NAMALWA (cell line): ENCODE data around the gene AOPEP.

ENCODE experiments used
- DNase-seq: peaks from one replicate; pipeline ENCODE4 v3.0.0-alpha.2; 2015; ENCODE audit warnings: low spot score

Gene AOPEP

DNA sequence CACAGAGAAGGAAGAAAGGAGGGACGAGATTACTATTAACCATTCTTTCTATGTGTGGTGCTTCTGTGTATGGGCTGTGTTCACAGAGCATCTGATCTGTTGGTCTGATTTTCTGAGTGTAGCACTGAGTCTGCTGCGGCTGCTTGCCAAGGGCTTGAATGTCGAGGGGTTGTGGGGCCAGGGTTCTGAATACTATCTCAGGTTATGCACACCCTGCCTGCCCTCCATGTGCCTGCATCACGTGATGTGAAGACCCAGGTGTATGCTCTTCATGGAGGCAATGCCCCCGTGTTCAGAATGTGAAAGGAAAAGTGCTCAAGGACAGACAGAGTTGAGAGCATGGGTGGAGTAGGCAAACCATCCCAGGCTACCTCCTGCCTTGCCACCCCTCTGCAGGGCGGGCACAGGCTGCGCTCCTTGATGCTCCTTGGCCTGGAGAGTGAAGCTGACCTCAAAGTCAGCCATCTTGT lies 336.1 kb downstream of the AOPEP start:
- no peak for DNase-seq

DNA sequence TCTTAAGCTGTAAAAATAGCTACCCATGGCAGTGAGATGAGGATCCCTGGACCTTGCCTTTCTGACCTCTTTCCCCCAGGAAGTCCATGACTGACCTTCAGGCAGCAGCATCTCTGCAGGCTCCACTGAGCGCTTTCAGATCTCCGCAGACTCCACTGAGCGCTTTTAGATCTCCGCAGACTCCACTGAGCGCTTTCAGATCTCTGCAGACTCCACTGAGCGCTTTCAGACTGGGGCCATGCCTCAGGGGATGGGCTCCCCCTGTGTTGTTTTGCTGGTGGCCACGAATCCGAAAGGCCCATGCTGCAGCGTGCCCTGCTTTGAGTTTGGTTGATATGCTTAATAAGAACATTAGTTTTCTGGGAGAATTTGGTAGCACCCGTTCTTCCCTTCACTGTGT lies 336.8 kb downstream of the AOPEP start:
- DNase-seq: no peak

DNA sequence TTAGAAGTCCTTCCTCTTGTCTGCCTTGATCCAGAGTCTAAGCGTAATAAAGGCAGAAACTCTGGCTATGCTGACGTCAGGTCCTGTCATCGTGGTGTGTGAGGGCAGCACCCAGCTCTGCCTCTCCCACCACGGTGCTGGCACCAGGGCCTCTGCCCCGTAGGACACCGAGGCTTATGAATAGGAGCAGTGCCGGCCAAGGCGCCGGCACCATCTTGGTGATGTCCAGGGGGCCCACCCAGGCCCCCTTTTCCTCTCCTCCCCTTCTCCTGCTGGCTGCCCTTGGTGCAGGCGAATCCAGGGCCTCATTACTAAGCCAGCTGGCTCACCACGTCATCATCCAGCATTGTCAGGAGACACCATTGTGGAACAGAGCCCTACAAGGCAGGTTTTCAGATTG lies 338.7 kb downstream of the AOPEP start:
- DNase-seq: no peak

DNA sequence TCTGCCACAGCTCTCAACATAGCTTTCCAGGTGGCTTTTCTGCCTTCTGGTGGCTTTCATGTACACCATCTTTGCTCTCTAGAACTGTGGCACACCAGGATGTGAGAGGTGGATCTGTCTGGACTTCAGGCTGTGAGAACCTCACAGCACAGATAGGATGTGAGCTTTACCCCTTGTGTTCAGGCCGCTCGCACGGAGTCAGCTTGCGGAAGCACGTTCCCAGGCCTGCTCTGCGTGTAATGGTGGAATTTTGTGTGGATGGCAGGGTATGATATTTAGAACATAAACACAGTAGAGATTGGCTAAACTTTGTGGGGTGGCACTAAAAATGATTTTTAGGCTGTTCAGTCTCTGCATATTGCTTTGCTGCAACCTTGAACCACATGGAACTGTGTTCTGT lies 340.6 kb downstream of the AOPEP start:
- DNase-seq: no peak

DNA sequence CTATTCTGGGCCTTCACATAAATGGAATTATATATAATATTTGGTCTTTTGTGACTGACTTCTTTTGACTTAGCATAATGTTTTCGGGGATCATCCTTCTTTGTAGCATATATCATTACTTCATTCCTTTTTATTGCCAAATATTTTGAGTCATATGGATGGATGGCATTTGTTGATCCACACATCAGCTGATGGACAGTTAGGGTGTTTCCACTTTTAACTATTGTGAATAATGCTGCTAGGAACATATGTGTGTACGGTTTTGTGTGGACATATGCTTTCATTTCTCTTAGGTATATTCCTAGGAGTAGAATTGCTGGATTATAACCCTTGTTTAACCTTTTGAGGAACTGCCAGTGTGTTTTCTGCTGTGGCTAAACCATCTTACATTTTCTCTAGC lies 341.4 kb downstream of the AOPEP start:
- no peak for DNase-seq

DNA sequence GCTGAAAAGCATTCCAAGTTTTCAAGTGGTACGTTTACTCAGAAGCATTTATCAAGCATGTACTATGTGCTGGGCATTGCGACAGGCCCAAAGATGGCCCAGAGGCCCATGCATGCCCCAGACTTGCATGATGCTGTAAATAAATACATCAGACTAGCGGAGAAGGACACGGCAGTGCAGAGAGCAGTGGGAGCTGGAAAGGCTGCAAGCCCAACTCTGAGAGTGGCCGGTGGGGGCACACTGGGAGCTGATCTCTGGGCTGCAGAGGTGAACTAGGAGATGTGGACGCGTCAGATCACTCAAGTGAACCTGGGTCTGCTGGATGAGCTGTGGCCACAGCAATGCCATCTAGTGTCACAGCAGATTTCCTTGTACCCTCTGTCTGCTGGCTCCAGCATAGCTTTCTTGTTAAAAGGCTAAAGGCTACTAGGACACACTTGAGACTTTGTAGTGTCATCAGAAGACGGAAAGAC lies 344.1 kb downstream of the AOPEP start:
- DNase-seq: no peak

DNA sequence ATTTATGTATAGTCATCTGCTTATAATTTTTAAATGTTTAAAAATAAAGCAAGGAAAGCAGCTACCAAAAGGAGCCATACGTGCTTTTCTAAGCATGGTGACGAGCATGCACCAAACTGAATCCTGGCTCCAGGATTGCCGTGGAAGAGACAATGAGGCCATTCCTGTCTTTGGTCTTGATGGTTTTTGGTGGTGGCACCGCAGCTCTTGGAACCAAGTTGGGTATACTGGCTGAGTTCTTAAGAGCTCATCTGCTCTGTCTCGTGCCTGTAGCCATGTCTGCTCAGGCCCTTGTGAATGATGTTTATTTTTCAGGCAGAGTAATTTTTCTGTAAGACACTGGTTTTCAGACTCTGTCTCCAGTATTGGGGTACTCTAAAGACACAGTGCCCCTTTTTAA lies 345.0 kb downstream of the AOPEP start:
- no peak for DNase-seq

DNA sequence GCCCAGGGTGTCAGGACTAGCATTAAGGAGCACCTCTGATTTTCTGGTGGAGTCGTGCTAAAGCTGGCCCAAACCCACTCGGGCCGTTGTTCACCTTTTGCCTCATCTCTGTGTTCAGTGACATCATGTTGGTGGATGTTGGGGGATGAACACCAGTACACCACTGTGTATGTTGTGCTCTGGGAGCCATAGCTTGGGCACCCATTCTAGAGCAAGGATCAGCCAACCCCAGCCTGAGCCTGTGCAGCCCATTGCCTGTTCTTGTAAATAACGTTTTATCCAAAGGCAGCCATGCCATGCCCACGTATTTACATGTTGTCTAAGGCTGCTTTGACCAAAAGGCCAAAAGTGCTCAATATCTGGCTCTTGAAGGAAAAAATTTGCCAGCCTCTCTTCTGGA lies 345.4 kb downstream of the AOPEP start:
- DNase-seq: no peak

DNA sequence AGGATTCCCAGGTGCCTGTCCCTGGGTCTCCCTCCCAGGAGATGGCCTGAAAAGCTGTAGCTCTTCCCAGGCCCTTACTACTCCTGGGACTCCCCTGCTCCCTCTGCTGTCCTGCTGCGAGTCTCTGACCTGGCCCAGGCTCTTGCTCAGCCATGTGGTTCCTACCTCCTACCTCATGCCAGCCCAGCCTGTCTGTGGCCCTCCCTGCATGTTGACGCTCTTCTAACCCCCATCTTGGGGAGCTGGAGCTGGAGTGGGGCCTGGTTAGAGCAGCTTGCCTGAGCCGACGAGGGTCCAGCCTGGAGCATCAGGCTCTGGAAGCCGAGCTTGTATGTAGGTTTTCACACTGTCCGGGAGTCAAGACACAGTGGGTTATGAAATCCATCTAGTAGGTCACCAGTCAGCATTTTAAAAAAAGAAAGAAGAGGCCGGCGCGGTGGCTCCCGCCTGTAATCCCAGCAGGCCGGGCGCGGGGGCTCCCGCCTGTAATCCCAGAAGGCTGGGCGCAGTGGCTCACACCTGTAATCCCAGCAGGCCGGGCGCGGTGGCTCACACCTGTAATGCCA lies 346.6 kb downstream of the AOPEP start:
- DNase-seq: no peak

DNA sequence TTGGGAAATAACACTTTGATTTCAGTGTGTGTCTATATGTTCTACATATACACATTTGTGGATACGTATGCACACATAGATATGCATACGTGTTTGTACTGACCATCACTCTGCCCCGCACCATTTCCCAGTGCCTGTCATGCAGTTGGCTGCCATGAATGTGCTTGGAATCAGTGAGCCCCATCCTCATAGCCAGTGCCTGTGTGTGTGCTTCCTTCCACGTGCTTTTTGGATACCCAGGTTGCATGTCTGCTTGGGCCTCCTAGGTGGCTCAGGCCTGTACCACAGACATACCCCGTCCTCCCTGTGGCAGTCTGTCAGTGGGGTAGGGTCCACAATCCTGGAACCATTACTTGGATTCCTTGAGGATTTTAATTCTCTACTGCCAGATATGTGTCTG lies 347.4 kb downstream of the AOPEP start:
- no peak for DNase-seq

DNA sequence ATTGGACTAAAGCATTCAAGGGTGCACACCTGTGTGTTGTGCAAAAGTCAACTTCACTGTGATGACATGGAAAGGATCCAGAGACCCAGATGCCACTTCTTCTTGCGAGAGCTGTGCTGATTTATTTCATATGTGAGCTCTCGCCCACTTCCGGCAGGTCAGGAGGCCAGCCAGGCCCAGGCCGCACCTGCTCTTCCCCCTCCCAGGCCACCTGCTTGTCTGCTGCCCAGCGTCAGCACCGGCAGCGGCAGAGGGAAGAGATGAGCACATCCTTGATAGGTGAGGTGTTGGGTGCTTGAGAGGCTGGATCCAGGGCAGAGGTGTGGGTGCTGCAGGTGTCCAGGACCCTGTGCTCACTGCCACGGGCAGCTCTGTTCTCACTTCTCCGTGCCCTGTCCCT lies 348.1 kb downstream of the AOPEP start:
- no peak for DNase-seq

DNA sequence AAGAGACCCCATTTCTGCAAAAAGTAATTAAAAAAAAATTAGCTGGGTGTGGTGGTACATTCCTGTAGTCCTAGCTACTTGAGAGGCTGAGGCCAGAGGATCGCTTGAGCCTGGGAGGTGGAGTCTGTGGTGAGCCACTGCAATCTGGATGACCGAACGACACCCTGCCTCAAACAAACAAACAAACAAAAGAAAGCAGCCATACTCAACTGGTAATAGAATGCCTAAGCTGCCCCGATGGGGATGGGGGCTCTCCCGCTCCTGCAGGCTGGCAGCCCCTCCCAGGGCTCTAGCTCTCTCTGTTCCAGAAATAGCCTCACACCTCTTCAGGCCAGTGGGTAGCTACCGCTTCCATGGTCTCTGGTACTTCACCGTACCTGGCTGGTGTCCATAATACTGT lies 349.2 kb downstream of the AOPEP start:
- no peak for DNase-seq

DNA sequence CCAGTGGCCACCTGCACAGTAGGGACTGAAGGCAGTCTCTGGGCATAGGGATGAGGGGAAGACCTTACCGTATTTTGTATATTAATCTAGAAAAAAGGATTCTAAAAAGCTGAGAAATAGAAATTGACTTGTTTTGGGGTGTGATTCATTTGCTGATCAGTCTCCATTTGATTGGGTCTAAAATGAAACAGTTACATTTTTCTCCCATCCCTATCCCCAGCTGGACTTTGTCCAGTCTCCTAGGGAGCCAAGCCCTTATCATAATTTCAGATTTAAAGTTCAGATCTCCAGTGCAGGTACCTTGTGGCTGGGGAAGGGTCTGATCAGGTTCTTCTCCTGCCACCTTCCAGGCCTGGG lies 350.2 kb downstream of the AOPEP start:
- no peak for DNase-seq

DNA sequence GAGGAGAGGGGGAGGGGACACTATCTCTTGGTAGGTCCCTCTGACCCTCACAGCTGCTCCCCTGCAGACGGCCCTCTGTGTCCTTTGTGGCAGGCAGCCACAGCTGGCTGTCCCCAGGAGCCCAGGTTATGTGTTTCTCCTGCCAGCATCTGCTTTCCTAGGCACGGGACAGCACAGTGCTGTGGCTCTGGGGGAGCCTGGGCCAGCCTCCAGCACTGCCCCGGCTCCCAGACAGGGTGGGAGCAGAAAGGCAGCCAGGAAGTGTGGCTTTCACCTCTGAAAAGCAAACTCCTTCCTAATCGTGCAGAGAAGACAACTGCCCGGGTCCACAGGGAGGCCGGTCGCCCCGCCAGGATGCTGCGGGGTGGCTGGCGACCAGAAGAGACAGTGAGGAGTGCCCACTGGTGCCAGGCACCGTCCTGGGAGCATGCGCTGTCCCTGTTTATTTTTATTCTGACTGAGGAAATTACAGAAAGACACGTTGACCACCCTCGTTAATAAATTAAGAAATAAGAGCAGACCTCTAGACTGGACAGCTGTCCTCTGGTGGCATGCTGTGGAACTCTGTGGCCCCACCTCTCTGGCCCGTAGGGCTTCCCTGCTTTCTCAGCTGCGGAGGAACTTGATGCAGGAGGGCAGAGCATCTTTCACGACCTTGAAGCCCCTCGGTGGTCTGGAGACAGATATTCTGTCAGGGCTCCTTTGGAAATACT lies 350.7 kb downstream of the AOPEP start:
- no peak for DNase-seq

DNA sequence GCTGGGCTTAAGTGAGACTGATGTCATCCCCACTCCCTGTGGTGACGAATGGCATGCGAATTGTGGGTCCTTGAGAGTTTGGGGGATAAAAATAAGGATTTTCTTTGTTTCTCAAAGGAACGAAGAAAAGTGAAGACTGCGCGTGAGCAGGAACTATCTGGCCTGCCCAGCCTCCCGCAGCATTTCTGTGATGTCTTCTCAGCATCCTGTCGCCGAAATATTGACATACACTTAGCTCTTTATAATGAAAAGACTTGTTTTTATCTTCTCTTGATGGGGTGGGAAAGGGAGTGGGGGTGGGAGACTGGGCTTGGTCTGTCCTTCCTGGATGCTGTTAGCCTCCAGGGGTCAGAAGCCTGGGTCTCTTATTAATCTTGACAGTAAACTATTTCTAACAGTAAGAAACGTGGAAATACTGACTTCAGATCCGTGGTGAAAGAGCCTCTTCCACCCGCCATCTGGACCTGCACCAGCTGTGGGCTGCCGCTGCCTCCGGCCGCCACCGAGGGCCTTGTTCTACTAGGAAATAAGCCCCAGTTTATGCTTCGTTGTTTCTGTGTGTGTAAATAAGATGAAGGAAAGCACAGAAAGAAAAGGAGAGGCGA lies 351.4 kb downstream of the AOPEP start:
- no peak for DNase-seq

DNA sequence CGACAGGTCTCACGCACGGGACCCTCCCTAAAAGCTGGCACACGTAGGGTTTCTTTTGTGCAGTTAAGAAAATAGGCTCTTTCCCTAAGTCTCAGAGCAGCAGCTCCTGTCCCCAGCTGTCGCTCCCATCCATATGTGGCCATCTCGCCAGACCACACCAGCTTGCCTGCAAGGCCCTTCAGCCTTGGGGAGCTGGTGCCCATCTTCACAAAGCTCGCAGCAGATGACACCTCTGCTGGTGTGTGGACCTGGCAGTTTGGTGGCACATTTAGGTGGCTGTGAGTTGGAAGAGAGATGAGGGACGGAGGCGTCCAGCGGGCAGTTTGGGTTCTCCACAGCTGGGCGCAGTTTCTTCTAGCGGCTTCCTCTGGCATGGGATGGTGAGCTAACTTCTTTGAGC lies 352.0 kb downstream of the AOPEP start:
- no peak for DNase-seq

DNA sequence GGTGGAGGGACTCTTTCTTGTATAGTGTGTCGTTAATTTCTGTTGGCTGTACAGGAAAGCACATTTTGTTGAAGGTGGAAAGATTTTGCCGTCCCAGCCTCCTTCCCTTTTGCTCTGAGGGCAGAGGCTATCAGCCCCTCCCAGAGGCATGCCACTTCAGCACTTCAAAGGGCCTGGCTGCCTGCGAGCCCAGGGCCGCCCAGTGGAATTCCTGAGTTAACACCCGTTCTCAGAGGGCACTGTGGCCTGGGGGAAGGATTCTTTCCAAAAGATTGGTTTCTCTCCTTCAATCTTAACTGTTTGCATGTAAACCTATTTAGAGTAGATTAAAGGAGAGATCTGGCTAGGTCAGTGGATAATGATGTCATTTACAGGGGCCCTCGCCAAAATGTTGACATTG lies 352.4 kb downstream of the AOPEP start:
- DNase-seq: no peak

DNA sequence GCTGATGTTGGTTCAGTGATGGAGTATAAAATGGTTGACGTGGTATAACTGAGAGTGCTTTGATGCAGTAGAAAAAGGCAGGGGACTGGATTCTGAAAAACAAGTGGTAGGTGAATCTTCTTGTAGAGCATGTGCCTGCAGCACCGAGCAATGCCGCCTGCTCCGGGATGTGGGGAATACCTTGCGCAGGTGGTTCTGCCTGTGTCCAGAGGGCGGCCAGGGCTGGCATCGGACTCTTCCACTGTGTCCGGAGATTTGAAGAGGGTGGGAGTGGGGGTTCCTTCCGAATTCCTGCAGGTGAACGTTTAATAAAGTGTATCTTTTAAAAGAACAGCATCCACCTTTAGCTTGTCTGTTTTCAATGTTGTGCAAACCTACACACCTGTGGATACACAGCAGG lies 353.0 kb downstream of the AOPEP start:
- DNase-seq: no peak

DNA sequence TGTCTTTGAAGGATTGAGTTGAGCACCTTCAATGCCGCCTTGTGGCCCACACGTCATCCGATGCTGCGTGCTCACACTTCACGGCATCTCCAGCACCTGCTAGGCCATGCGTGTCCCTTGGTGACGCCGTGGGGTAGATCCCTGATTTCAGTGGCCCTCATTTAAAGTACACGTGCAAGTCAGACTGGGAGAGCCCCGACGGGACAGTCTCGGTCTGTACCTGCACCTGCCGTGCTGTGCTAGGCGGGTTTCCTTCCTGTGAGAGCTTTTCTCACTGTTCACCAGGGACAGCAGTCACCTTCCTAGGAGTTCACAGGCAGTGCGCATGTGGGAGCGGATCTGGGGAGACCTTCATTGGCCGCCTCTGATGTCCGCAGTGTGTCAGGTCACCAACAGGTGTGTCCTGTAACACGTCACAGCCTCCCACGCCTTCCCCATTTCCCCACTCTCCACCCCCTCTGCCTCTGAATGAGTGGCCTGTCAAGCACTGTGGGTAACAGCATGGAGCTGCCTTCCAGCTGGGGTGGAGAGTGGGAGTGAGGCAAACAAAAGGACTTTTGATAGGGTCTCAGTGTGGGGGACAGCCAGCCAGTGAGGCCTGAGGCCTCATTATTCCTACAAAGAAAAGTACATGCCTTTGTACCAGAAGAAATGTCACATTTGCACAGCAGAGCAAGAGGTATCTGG lies 354.6 kb downstream of the AOPEP start:
- no peak for DNase-seq

DNA sequence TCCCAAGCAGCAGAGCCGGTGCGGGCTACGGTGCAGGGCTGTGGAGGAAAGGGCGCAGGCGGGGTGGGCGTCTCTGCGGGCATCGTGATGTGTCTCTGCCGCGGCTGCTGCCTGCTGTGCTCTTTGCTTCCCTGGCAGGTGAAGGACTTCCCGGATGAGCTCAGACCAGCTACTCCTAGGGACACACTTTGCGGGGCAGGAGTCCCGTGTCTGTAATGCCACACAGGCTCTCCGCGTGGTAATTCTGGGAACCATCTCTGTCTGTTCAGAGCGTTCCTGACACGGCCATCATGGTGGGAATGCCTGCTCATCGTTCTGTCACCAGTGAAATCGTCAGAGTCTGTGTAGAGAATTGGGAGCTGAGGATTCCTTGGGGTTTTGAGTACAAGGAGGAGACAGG lies 355.5 kb downstream of the AOPEP start:
- DNase-seq: no peak

DNA sequence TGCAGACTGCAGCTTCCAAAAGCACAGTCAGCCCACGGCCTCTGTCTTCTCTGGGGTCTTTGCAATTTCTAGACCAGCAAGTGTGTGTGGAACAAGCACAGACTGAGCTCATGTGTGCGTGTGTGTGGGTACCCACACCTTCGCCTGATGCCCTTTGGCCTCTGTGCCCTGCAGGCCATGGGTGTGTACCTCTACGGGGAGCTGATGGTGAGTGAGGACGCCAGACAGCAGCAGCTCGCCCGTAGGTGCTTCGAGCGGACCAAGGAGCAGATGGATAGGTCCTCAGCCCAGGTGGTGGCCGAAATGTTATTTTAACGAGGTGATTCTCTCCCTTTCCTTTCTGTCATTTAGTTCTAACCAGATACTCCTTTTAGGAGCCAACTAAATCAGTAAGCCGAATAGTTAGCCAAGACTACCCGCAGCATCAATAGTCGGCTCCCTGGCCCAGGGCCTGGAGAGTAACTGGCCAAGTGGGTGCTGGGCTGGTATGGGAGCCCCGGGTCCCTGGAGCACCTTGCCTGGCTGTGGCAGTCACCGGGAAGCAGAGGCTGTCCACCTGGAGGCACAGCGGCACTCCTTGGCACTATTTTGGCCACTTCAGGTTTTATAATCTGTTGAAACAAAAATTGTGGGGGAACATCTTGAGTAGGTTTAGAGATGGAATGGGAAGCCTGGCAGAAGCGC lies 356.0 kb downstream of the AOPEP start:
- DNase-seq: no peak

DNA sequence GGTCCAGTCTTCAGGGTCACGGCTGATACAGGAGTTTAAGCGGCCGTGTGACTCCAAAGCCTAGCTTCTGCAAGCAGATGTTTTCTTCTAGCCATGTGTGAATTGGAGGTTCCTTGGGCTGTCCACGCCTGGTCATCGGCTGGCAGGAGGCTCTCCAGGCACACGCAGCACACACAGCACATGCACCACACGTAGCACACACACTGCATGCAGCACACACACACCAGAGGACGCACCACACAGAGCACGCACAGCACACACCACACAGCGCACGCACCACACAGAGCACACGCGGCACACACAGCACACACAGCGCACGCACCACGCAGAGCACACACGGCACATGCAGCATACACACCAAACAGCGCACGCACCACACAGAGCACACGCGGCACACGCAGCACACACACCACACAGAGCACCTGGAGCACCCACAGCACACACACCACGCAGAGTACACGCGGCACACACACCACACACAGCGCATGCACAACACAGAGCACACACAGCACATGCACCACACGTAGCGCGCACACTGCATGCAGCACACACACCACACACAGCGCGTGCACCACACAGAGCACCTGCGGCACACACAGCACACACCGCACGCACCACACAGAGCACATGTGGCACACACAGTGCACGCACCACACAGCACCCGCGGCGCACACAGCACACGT lies 356.7 kb downstream of the AOPEP start:
- no peak for DNase-seq
